Calu3 (cell line): Measurements from ENCODE around the gene PGM1. TPM values are rescaled to one million over a fixed set of nuclear protein-coding genes. Genes with fewer than 3 reads are reported as not detected.
"Not testable (repeated sequence)": the region's sequence is repeated elsewhere in the genome, so short reads cannot be mapped to it uniquely, and the experiment has no call there.

Experiments used
- BruUV-seq: library from RNA; stranded (reverse); fragments of 400-500 nt; replicated peaks from 2 replicates; lab custom pipeline; 2021; lab: Mats Ljungman, UMichigan
- CTCF ChIA-PET: fragments of 300-600 bp; sonication (Branson Sonifier 250); formaldehyde crosslinking; loops from one replicate; lab custom pipeline; 2022; ENCODE audit warnings: antibody characterized with exemption; lab: Charles Lee
- DNase-seq: peaks from one replicate; pipeline ENCODE4 v3.0.0; 2022
- H3K27ac Mint-ChIP-seq: one replicate; pipeline ENCODE4 v1.8.0; 2022; ENCODE audit warnings: mixed read lengths; ENCODE audit not compliant: unreplicated experiment
- H3K27me3 Mint-ChIP-seq: one replicate; pipeline ENCODE4 v1.8.0; 2022; ENCODE audit warnings: mixed read lengths; ENCODE audit not compliant: unreplicated experiment
- H3K36me3 Mint-ChIP-seq: one replicate; pipeline ENCODE4 v1.8.0; 2022; ENCODE audit warnings: mild to moderate bottlenecking, moderate library complexity, mixed read lengths; ENCODE audit not compliant: insufficient read depth, unreplicated experiment
- H3K4me1 Mint-ChIP-seq: one replicate; pipeline ENCODE4 v1.8.0; 2022; ENCODE audit warnings: mild to moderate bottlenecking, low read depth, mixed read lengths; ENCODE audit not compliant: unreplicated experiment
- H3K4me3 Mint-ChIP-seq: one replicate; pipeline ENCODE4 v1.8.0; 2022; ENCODE audit warnings: mild to moderate bottlenecking, low read depth, moderate library complexity, mixed read lengths; ENCODE audit not compliant: unreplicated experiment
- H3K9me3 Mint-ChIP-seq: one replicate; pipeline ENCODE4 v1.8.0; 2022; ENCODE audit warnings: low read depth, mixed read lengths; ENCODE audit not compliant: unreplicated experiment
- intact Hi-C: fragments of 100-400 bp; cut with micrococcal nuclease; formaldehyde crosslinking; loops from one replicate; pipeline ENCODE4 v1.10.0; 2022; ENCODE audit not compliant: unreplicated experiment
- total RNA-seq: library from RNA; stranded (reverse); gene quantifications from 2 replicates; pipeline ENCODE4 v1.2.3, GENCODE V29; 2022
- TF ChIP-seq, protein P1 (sequence below): fragments of 200-600 bp; IDR thresholded peaks from one replicate; pipeline ENCODE4 v1.8.0; 2022; ENCODE audit warnings: antibody characterized with exemption; ENCODE audit not compliant: unreplicated experiment

PGM1 gene
- total RNA-seq, 1 experiment from 2014 or later: 52.9 TPM

DNA sequence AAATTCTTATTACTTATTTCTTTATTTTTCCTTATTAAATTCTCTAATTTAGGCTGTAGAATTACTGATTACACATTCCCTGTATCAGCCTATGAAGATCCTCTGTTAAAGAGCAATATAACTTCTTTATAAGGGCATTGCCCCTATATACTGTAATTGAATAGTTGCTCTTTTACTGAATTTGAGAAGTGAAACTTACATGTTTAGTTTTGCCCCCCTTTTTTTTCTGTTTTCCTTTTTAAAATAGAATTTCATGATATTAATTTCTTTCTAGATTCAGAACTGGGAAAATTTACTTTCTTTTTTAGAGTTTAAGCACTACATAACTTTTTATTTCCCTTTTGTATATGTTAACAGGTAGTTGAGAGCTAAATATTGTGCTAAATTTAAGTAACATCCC lies 29.5 kb upstream of the PGM1 start:
- no peak for DNase-seq
- Mint-ChIP-seq H3K36me3 (no peaks in the 10 kb centered on the region), H3K4me3 (no peak overlapping the region), H3K9me3 (no peaks in the 10 kb centered on the region), H3K4me1 (no peaks in the 10 kb centered on the region), H3K27me3 (no peaks in the 10 kb centered on the region), H3K27ac (no peak overlapping the region)
- intact Hi-C loops: no loop called here
- CTCF ChIA-PET: no interaction called here
- TF ChIP-seq, protein P1, sequence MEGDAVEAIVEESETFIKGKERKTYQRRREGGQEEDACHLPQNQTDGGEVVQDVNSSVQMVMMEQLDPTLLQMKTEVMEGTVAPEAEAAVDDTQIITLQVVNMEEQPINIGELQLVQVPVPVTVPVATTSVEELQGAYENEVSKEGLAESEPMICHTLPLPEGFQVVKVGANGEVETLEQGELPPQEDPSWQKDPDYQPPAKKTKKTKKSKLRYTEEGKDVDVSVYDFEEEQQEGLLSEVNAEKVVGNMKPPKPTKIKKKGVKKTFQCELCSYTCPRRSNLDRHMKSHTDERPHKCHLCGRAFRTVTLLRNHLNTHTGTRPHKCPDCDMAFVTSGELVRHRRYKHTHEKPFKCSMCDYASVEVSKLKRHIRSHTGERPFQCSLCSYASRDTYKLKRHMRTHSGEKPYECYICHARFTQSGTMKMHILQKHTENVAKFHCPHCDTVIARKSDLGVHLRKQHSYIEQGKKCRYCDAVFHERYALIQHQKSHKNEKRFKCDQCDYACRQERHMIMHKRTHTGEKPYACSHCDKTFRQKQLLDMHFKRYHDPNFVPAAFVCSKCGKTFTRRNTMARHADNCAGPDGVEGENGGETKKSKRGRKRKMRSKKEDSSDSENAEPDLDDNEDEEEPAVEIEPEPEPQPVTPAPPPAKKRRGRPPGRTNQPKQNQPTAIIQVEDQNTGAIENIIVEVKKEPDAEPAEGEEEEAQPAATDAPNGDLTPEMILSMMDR: no peak
- BruUV-seq: no TSS peak

DNA sequence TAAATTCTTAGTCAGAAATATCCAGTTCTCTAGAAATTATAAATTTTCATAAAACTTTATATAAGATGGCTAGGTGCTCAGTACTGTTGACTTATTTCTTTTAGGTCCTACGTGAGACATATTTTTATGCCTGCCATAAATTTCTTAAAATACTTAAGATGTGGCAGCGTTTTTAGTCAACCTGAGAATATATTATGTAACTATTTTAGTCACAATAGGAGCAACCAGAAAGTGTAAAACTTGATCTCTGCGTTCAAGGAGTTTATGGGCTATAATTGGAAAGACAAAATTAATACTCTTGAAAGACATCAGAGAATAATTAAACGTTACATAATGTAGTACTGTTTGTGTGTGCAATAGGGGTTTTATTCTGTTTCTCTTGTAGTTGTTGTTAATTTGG lies 24.1 kb upstream of the PGM1 start:
- intact Hi-C loops: no loop called here
- no peak for DNase-seq
- Mint-ChIP-seq H3K4me1 (no peaks in the 10 kb centered on the region), H3K27me3 (no peaks in the 10 kb centered on the region), H3K4me3 (no peak overlapping the region), H3K36me3 (no peaks in the 10 kb centered on the region), H3K9me3 (no peaks in the 10 kb centered on the region), H3K27ac (no peak overlapping the region)
- BruUV-seq: no TSS peak
- TF ChIP-seq, protein P1: no peak
- CTCF ChIA-PET: interaction anchor here (0.5 kb wide), 1 partner anchor 70 kb away, joined by 4 read pairs; no protein-coding TSS in a partner anchor

GRCh38 chr1:63569640-63570316 lies 23.4 kb upstream of the PGM1 start:
- H3K27ac Mint-ChIP-seq: no peak overlapping the region
- CTCF ChIA-PET: no interaction called here

GRCh38 chr1:63572686-63573085 lies 20.5 kb upstream of the PGM1 start:
- H3K9me3 Mint-ChIP-seq, H3K36me3 Mint-ChIP-seq, BruUV-seq, CTCF ChIA-PET, H3K27me3 Mint-ChIP-seq, H3K27ac Mint-ChIP-seq, intact Hi-C loops, H3K4me3 Mint-ChIP-seq, DNase-seq, H3K4me1 Mint-ChIP-seq: not testable (repeated sequence)

More at GRCh38 chr1:63569640-63570316, 23.4 kb upstream of the PGM1 start:
- intact Hi-C loops: no loop called here
- no peak for DNase-seq
- Mint-ChIP-seq H3K4me1 (no peaks in the 10 kb centered on the region), H3K36me3 (no peaks in the 10 kb centered on the region), H3K27me3 (no peaks in the 10 kb centered on the region), H3K4me3 (no peak overlapping the region), H3K9me3 (no peaks in the 10 kb centered on the region)
- TF ChIP-seq, protein P1: no peak
- no TSS peak for BruUV-seq

GRCh38 chr1:63574203-63574796 lies 18.9 kb upstream of the PGM1 start:
- CTCF ChIA-PET: interaction anchor here (1.1 kb wide), 1 partner anchor 19 kb away, joined by 3 read pairs; the partner anchor contains the start of gene PGM1
- H3K27me3 Mint-ChIP-seq, H3K4me1 Mint-ChIP-seq, H3K4me3 Mint-ChIP-seq, H3K36me3 Mint-ChIP-seq, H3K27ac Mint-ChIP-seq, DNase-seq, H3K9me3 Mint-ChIP-seq, BruUV-seq, intact Hi-C loops: not testable (repeated sequence)
